NCI-H1105 (cell line): ENCODE results near the gene DLGAP1.

ENCODE experiments used
- DNase-seq: peaks from one replicate; lab custom pipeline; 2025; lab: John Stamatoyannopoulos, UW

DLGAP1 gene

GRCh38 chr18:3898861-3899613 is 556.1 kb downstream of the DLGAP1 start:
- DNase-seq = no peak

GRCh38 chr18:3892152-3892551 is 563.0 kb downstream of the DLGAP1 start:
- DNase-seq = no peak

GRCh38 chr18:3891245-3891644 is 563.9 kb downstream of the DLGAP1 start:
- DNase-seq = no peak

- DNase-seq = no peak
Measured at GRCh38 chr18:3889803-3890202, 565.3 kb downstream of the DLGAP1 start.

GRCh38 chr18:3889121-3889520 is 566.0 kb downstream of the DLGAP1 start:
- no peak for DNase-seq

GRCh38 chr18:3886575-3887322 is 568.4 kb downstream of the DLGAP1 start:
- DNase-seq = no peak

- no peak for DNase-seq
Measured at GRCh38 chr18:3885209-3885792, 569.8 kb downstream of the DLGAP1 start.

GRCh38 chr18:3879836-3880120 is 575.3 kb downstream of the DLGAP1 start:
- no peak for DNase-seq

GRCh38 chr18:3879114-3879835 is 575.8 kb downstream of the DLGAP1 start:
- DNase-seq = no peak

- no peak for DNase-seq
Measured at GRCh38 chr18:3878401-3878800, 576.7 kb downstream of the DLGAP1 start.

GRCh38 chr18:3877678-3878077 is 577.4 kb downstream of the DLGAP1 start:
- no peak for DNase-seq

GRCh38 chr18:3875961-3876360 is 579.1 kb downstream of the DLGAP1 start:
- no peak for DNase-seq

- no peak for DNase-seq
Measured at GRCh38 chr18:3875376-3875775, 579.7 kb downstream of the DLGAP1 start.

- DNase-seq = no peak
Measured at GRCh38 chr18:3874581-3874980, 580.5 kb downstream of the DLGAP1 start.

- DNase-seq = no peak
Measured at GRCh38 chr18:3874125-3874524, 581.0 kb downstream of the DLGAP1 start.

- DNase-seq = no peak
Measured at GRCh38 chr18:3873698-3874097, 581.4 kb downstream of the DLGAP1 start.

- no peak for DNase-seq
Measured at GRCh38 chr18:3873211-3873610, 581.9 kb downstream of the DLGAP1 start.

GRCh38 chr18:3872641-3873040 is 582.5 kb downstream of the DLGAP1 start:
- no peak for DNase-seq

GRCh38 chr18:3871687-3872086 is 583.4 kb downstream of the DLGAP1 start:
- DNase-seq = no peak

- no peak for DNase-seq
Measured at GRCh38 chr18:3870914-3871313, 584.2 kb downstream of the DLGAP1 start.

- DNase-seq = peak; percentile 6
Measured at GRCh38 chr18:3869848-3870247, 585.3 kb downstream of the DLGAP1 start.

GRCh38 chr18:3867864-3868311 is 587.2 kb downstream of the DLGAP1 start:
- DNase-seq = no peak

- DNase-seq = no peak
Measured at GRCh38 chr18:3867236-3867635, 587.9 kb downstream of the DLGAP1 start.
